ENCODE results near the gene KNL1. TPM values are rescaled to one million over a fixed set of nuclear protein-coding genes. Genes with fewer than 3 reads are reported as not detected.
"Not testable (repeated sequence)": the region's sequence is repeated elsewhere in the genome, so short reads cannot be mapped to it uniquely, and the experiment has no call there.

Gene KNL1
- total RNA-seq, 1 donor from 2014 or later: 0.53 TPM

- no peak for TF ChIP-seq CTCF (IDR thresholded peaks at IDR 0.05; ENCODE audit: insufficient read depth, low read length, severe bottlenecking)
- Histone ChIP-seq H3K36me3 (ENCODE audit: control insufficient read depth, insufficient read depth, low read length) (no peaks in the 10 kb centered on the region), H3K4me3 (ENCODE audit: low read depth, low read length) (no peak overlapping the region), H3K27me3 (ENCODE audit: control insufficient read depth, insufficient read depth, low read length) (no peaks in the 10 kb centered on the region)
- FAIRE-seq: no peak
- no peak for DNase-seq (ENCODE audit: low read depth)
These were observed 53.5 kb downstream of the KNL1 start for GRCh38 chr15:40647523-40647922.

GRCh38 chr15:40650479-40650878 is 56.4 kb downstream of the KNL1 start:
- DNase-seq (ENCODE audit: low read depth): no peak
- no peak for TF ChIP-seq CTCF (IDR thresholded peaks at IDR 0.05; ENCODE audit: insufficient read depth, low read length, severe bottlenecking)
- FAIRE-seq: no peak
- H3K27me3 ChIP-seq (ENCODE audit: control insufficient read depth, insufficient read depth, low read length): no peaks in the 10 kb centered on the region
- H3K36me3 ChIP-seq (ENCODE audit: control insufficient read depth, insufficient read depth, low read length): no peaks in the 10 kb centered on the region
- no peak overlapping the region for H3K4me3 ChIP-seq (ENCODE audit: low read depth, low read length)

- TF ChIP-seq CTCF (IDR thresholded peaks at IDR 0.05; ENCODE audit: insufficient read depth, low read length, severe bottlenecking): no peak
- H3K4me3 ChIP-seq (ENCODE audit: low read depth, low read length): no peak overlapping the region
- DNase-seq (ENCODE audit: low read depth): no peak
- peak; percentile 13 for FAIRE-seq
- H3K27me3 ChIP-seq (ENCODE audit: control insufficient read depth, insufficient read depth, low read length): no peaks in the 10 kb centered on the region
- no peaks in the 10 kb centered on the region for H3K36me3 ChIP-seq (ENCODE audit: control insufficient read depth, insufficient read depth, low read length)
These were observed 66.6 kb downstream of the KNL1 start for GRCh38 chr15:40660686-40661085.

GRCh38 chr15:40664909-40665308 is 70.9 kb downstream of the KNL1 start:
- Histone ChIP-seq H3K36me3 (ENCODE audit: control insufficient read depth, insufficient read depth, low read length) (no peaks in the 10 kb centered on the region), H3K27me3 (ENCODE audit: control insufficient read depth, insufficient read depth, low read length) (no peaks in the 10 kb centered on the region), H3K4me3 (ENCODE audit: low read depth, low read length) (no peak overlapping the region)
- TF ChIP-seq CTCF (IDR thresholded peaks at IDR 0.05; ENCODE audit: insufficient read depth, low read length, severe bottlenecking): no peak
- no peak for FAIRE-seq
- DNase-seq (ENCODE audit: low read depth): no peak

- not testable (repeated sequence) for DNase-seq (ENCODE audit: low read depth); FAIRE-seq; H3K36me3 ChIP-seq (ENCODE audit: control insufficient read depth, insufficient read depth, low read length); H3K4me3 ChIP-seq (ENCODE audit: low read depth, low read length); H3K27me3 ChIP-seq (ENCODE audit: control insufficient read depth, insufficient read depth, low read length)
These were observed 82.2 kb downstream of the KNL1 start for GRCh38 chr15:40676290-40676689.

GRCh38 chr15:40676906-40677305 is 82.9 kb downstream of the KNL1 start:
- not testable (repeated sequence) for H3K36me3 ChIP-seq (ENCODE audit: control insufficient read depth, insufficient read depth, low read length); H3K4me3 ChIP-seq (ENCODE audit: low read depth, low read length); DNase-seq (ENCODE audit: low read depth); FAIRE-seq; H3K27me3 ChIP-seq (ENCODE audit: control insufficient read depth, insufficient read depth, low read length)

- FAIRE-seq: no peak
- Histone ChIP-seq H3K4me3 (ENCODE audit: low read depth, low read length) (no peak overlapping the region), H3K36me3 (ENCODE audit: control insufficient read depth, insufficient read depth, low read length) (no peaks in the 10 kb centered on the region), H3K27me3 (ENCODE audit: control insufficient read depth, insufficient read depth, low read length) (no peaks in the 10 kb centered on the region)
- no peak for DNase-seq (ENCODE audit: low read depth)
- TF ChIP-seq CTCF (IDR thresholded peaks at IDR 0.05; ENCODE audit: insufficient read depth, low read length, severe bottlenecking): no peak
These were observed 86.1 kb downstream of the KNL1 start for GRCh38 chr15:40680151-40680550.

- not testable (repeated sequence) for FAIRE-seq; DNase-seq (ENCODE audit: low read depth)
These were observed 86.9 kb downstream of the KNL1 start for GRCh38 chr15:40680959-40681358.

More at GRCh38 chr15:40680959-40681358, 86.9 kb downstream of the KNL1 start:
- H3K4me3 ChIP-seq (ENCODE audit: low read depth, low read length); H3K36me3 ChIP-seq (ENCODE audit: control insufficient read depth, insufficient read depth, low read length); H3K27me3 ChIP-seq (ENCODE audit: control insufficient read depth, insufficient read depth, low read length): not testable (repeated sequence)
